GM10266 (cell line): ENCODE results near the gene PPP1R3C.

Experiments
- DNase-seq: peaks from one replicate; pipeline ENCODE4 v3.0.0; 2012; ENCODE audit errors: extremely low spot score
- TF ChIP-seq, protein P1 (sequence below): IDR thresholded peaks from 2 replicates; pipeline ENCODE4 v1.5.1; 2012; ENCODE audit warnings: mild to moderate bottlenecking, low read depth; ENCODE audit not compliant: control insufficient read depth, insufficient read depth; ENCODE audit errors: missing control alignments

Gene PPP1R3C

DNA sequence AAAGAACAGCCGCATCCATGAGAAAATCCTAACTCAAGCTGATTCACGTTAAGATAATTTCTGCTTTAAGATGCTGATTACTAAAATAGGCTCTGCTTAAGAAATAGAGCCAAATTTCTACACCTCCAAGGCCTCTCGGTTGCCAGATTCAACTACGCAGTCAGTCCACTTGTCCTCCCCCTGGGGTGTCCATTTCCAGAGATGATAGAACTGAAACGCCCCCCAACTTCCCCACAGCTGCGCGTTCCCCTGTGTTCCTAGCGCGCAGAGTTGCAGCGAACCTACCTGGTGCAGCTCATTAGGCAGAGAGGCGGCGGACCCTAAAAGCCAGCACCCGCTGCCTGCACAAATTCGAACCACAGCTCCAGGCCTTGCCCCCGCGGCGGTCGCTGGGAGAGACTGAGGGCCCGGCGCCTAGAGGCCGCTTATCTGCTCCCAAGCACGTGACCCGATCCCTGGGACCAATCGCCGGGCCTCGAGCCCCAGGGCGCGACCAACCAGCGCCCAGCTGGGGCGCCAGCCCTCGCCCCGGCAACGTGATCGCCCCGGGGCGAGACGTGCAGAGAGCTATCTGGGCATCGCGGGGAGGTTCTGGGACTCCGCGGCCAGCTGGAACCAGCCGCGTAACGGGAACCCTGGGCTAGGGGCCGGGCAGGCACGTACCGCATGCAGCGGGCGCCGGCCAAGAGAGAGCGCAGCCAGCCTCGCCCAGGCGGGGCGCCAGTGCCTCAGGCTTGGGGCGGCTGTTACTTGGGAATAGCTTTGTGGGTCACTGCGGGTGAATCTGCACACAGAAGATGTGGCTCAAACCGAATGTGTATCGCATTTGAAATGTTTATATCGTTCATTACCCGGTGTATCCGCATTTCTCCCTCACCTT lies at the start of gene PPP1R3C:
PPP1R3C (minus strand) TSS at position 401 of the 880 bp plus-strand sequence; CDS start at position 299, 102 bp downstream.
- peak; percentile 36 for DNase-seq

DNA sequence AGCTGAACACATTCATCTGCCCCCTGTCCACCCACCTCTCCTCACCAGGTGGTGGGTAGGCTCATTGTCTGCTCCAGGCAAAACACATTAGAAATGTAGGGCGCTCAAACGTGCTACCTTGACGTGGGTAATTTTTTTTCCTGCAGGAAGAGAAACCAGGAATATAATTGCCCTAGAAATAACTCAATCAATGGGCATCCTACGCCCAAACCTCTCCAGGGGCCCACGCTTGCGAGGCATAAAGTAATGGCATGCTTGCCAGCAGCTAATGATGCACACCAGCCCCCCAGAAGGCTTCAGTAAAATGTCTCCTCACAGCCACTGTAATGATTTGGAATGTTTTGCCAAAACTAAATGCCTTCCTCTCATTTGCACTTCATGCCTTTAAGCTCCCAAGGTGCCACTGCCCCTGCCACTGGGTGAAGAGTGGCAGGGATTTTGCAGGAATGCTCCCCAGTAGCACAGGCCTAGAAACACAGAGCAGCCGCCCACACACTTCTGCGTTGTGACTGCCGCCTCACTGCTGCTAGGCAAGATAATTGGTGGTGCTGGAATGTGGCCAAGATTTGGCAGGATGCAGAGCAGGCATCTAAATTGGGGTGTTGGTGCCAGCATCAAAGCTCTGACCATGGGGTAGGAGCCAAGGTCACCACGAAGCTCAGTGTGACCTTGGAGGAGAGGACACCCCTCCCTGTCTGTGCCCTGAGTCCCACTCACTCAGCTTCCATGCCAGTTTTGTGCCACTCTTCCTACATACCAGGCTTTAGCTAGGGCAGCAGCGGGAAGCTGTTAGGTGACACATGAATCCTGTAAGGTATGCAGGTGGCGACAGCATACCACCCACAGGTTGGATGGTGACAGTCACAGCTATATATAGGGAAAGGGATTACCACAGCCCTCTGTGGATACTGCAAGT lies 48.7 kb upstream of the PPP1R3C start:
- DNase-seq = no peak
- TF ChIP-seq, protein P1, sequence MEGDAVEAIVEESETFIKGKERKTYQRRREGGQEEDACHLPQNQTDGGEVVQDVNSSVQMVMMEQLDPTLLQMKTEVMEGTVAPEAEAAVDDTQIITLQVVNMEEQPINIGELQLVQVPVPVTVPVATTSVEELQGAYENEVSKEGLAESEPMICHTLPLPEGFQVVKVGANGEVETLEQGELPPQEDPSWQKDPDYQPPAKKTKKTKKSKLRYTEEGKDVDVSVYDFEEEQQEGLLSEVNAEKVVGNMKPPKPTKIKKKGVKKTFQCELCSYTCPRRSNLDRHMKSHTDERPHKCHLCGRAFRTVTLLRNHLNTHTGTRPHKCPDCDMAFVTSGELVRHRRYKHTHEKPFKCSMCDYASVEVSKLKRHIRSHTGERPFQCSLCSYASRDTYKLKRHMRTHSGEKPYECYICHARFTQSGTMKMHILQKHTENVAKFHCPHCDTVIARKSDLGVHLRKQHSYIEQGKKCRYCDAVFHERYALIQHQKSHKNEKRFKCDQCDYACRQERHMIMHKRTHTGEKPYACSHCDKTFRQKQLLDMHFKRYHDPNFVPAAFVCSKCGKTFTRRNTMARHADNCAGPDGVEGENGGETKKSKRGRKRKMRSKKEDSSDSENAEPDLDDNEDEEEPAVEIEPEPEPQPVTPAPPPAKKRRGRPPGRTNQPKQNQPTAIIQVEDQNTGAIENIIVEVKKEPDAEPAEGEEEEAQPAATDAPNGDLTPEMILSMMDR = no peak

More for the DNA sequence above, at the start of gene PPP1R3C:
- TF ChIP-seq, protein P1 = peak; percentile 38

DNA sequence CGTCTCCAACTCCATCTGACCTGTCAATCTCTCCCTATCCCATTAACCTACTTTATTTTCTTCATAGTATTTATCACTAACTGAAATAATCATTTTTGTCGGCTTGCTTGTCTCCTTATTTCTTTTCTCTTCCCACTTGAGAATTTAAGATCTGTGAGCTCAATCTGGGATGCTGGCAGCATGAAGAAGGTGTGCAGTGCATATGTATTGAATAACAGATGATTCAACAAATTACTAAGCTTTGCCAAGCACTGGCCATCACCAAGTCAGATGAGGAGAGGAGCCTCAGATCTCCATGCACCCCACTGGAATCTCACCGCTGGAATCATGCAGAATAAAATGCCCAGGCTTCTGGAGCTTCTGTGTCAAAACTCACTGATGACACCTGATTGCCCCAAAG lies 47.6 kb upstream of the PPP1R3C start:
- TF ChIP-seq, protein P1 = no peak
- DNase-seq = no peak

DNA sequence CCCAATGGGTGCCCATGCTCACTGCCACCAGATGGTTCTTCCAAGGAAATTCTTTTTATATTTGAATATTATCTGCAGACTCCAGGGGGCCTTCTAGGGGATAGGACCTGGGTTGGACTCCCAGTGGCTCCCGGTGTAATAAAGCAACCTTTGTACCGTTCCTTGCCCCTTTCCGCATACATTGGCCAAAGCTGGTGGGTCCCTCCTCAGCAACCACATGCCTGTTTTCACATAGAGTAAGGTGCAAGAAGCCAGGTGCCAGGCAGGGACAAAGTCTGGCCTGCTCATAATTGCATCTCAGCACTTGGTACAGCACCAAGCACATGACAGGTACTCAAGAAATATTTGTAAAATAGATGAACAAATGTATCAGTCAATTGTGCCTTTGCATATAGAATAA lies 46.4 kb upstream of the PPP1R3C start:
- no peak for DNase-seq
- TF ChIP-seq, protein P1 = no peak

DNA sequence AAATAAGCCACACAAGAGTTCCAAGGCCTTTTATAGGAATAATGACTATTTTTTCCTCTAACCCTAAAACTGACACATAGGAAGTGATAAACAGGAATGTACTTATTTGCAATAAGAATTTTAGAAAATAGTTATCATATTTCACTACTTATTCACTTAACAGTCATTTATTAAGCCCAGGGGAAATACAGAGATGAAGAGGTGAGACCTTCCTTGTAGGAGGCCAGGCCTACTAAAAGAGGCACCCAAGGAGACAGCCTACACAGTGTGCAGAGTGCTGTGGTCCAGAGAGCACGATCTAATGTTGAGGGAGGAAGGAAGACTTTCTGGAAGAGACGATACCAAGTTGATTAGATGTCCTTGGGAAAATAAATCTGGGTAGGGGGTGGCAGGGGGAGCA lies 45.0 kb upstream of the PPP1R3C start:
- no peak for DNase-seq
- TF ChIP-seq, protein P1 = no peak

DNA sequence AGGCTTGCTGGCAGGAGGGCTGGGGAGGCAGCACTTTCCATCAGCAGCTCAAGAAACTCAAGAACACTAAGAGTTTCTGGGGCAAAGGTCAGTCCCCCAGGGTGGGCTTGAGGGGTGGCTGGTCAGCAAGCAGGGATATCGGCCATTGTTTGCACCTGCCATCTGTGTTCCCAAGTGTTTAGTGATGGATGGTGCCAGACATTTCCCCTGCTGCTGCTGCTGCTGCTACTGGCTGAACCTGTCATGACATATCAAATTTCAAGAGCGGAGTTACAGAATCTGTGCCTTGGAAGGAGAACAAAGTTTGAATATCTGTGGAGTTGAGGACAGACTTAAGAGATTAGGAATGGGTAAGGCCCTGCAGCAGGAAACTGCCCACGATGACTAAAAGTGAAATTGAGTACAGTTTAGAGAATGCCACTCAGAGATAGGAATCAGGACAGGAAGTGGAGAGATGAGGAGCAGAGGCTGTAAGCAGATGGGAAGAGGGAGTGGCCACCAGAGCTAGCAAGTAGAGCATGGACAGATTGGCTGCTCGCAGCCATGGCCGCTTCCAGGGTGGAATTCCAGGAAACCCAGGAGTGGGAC lies 39.2 kb upstream of the PPP1R3C start:
- TF ChIP-seq, protein P1 = no peak
- DNase-seq = no peak

DNA sequence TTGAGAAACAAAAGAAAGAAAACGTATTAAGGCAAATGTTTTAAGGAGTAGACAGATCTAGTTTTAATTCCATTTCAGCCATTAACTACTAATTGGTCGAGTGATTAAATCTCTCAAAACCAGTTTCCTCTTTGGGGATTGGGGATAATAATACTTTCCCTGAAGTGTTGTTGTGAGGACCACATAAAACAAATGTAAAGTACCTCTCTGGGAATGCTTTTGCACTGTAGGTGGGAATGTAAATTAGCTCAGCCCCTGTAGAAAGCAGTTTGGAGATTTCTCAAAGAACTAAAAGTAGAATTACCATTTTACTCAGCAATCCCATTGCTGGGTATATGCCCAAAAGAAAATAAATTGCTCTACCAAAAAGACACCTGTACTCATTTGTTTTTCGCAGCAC lies 36.0 kb upstream of the PPP1R3C start:
- no peak for DNase-seq
- TF ChIP-seq, protein P1 = no peak
